CD4-positive, alpha-beta T cell treated with Interleukin-6 for 4 hours (primary cell): ENCODE data around the gene NCAPG2.

Experiments used
- DNase-seq: peaks from one replicate; pipeline ENCODE4 v3.0.0-alpha.2; 2020; ENCODE audit warnings: mixed read lengths

Gene NCAPG2

GRCh38 chr7:158620418-158620817 lies 84.2 kb downstream of the NCAPG2 start:
- no peak for DNase-seq

- no peak for DNase-seq
Observed at GRCh38 chr7:158618745-158619140, 85.9 kb downstream of the NCAPG2 start.

- DNase-seq = no peak
Observed at GRCh38 chr7:158617737-158618128, 86.9 kb downstream of the NCAPG2 start.

- no peak for DNase-seq
Observed at GRCh38 chr7:158616050-158616449, 88.6 kb downstream of the NCAPG2 start.

GRCh38 chr7:158614700-158615099 lies 89.9 kb downstream of the NCAPG2 start:
- no peak for DNase-seq

GRCh38 chr7:158613481-158613880 lies 91.1 kb downstream of the NCAPG2 start:
- no peak for DNase-seq

GRCh38 chr7:158612546-158612945 lies 92.1 kb downstream of the NCAPG2 start:
- DNase-seq = no peak

GRCh38 chr7:158611541-158611940 lies 93.1 kb downstream of the NCAPG2 start:
- DNase-seq = no peak

GRCh38 chr7:158609313-158609974 lies 95.2 kb downstream of the NCAPG2 start:
- no peak for DNase-seq

GRCh38 chr7:158607563-158607962 lies 97.0 kb downstream of the NCAPG2 start:
- no peak for DNase-seq

- DNase-seq = no peak
Observed at GRCh38 chr7:158606671-158607424, 97.8 kb downstream of the NCAPG2 start.

- DNase-seq = no peak
Observed at GRCh38 chr7:158606129-158606528, 98.5 kb downstream of the NCAPG2 start.

- no peak for DNase-seq
Observed at GRCh38 chr7:158603773-158604755, 100.5 kb downstream of the NCAPG2 start.

GRCh38 chr7:158602905-158603772 lies 101.5 kb downstream of the NCAPG2 start:
- DNase-seq = no peak

- DNase-seq = no peak
Observed at GRCh38 chr7:158602041-158602440, 102.6 kb downstream of the NCAPG2 start.

- DNase-seq = no peak
Observed at GRCh38 chr7:158601090-158601489, 103.5 kb downstream of the NCAPG2 start.

- DNase-seq = no peak
Observed at GRCh38 chr7:158596745-158597144, 107.9 kb downstream of the NCAPG2 start.

- DNase-seq = no peak
Observed at GRCh38 chr7:158596309-158596708, 108.3 kb downstream of the NCAPG2 start.

GRCh38 chr7:158595068-158595467 lies 109.5 kb downstream of the NCAPG2 start:
- DNase-seq = no peak

- no peak for DNase-seq
Observed at GRCh38 chr7:158592541-158592940, 112.1 kb downstream of the NCAPG2 start.

GRCh38 chr7:158591944-158592343 lies 112.7 kb downstream of the NCAPG2 start:
- DNase-seq = no peak

GRCh38 chr7:158590181-158590530 lies 114.4 kb downstream of the NCAPG2 start:
- no peak for DNase-seq
